Hepatocyte (in vitro differentiated cells): ENCODE data around the gene COIL. TPM values are rescaled to one million over a fixed set of nuclear protein-coding genes. Genes with fewer than 3 reads are reported as not detected.

Source experiments
- DNase-seq: peaks from one replicate; pipeline ENCODE4 v3.0.0-alpha.2; 2016; ENCODE audit warnings: low spot score
- H2AFZ ChIP-seq: fragments of 200-600 bp; sonication (generic); 2 replicates; pipeline ENCODE4 v1.6.0; 2016; ENCODE audit warnings: antibody characterized with exemption, mild to moderate bottlenecking
- H3K27ac ChIP-seq: fragments of 200-600 bp; sonication (generic); 2 replicates; pipeline ENCODE4 v1.5.1; 2016; ENCODE audit warnings: mild to moderate bottlenecking
- H3K27me3 ChIP-seq: fragments of 200-600 bp; sonication (generic); 2 replicates; pipeline ENCODE4 v1.6.1; 2016
- H3K36me3 ChIP-seq: fragments of 200-600 bp; sonication (generic); replicated peaks from 2 replicates; pipeline ENCODE4 v1.5.1; 2016; ENCODE audit warnings: low read depth; ENCODE audit not compliant: insufficient read depth
- H3K4me1 ChIP-seq: fragments of 200-600 bp; sonication (generic); 2 replicates; pipeline ENCODE4 v1.5.1; 2016; ENCODE audit warnings: mild to moderate bottlenecking, moderate library complexity; ENCODE audit not compliant: insufficient read depth
- H3K4me2 ChIP-seq: fragments of 200-600 bp; sonication (generic); 2 replicates; pipeline ENCODE4 v1.6.0; 2016
- H3K4me3 ChIP-seq: fragments of 200-600 bp; sonication (generic); 2 replicates; pipeline ENCODE4 v1.5.1; 2016; ENCODE audit warnings: mild to moderate bottlenecking
- H3K79me2 ChIP-seq: fragments of 200-600 bp; sonication (generic); 2 replicates; pipeline ENCODE4 v1.6.0; 2017; ENCODE audit warnings: mild to moderate bottlenecking
- H3K9me2 ChIP-seq: fragments of 200-600 bp; sonication (generic); replicated peaks from 2 replicates; pipeline ENCODE4 v1.6.0; 2017; ENCODE audit warnings: mild to moderate bottlenecking; ENCODE audit not compliant: insufficient read depth
- H3K9me3 ChIP-seq: fragments of 200-600 bp; sonication (generic); 2 replicates; pipeline ENCODE4 v1.5.1; 2016; ENCODE audit warnings: low read depth, mild to moderate bottlenecking
- H4K20me1 ChIP-seq: fragments of 200-600 bp; sonication (generic); 2 replicates; pipeline ENCODE4 v1.6.0; 2016; ENCODE audit warnings: mild to moderate bottlenecking; ENCODE audit not compliant: insufficient read depth, poor library complexity, severe bottlenecking
- CTCF ChIP-seq: fragments of 200-600 bp; sonication (generic); IDR thresholded peaks from 2 replicates; pipeline ENCODE4 v1.5.1; 2016; ENCODE audit warnings: antibody characterized with exemption, mild to moderate bottlenecking; ENCODE audit not compliant: poor library complexity
- EZH2 ChIP-seq: fragments of 200-600 bp; sonication (generic); IDR thresholded peaks from 2 replicates; pipeline ENCODE4 v1.6.1; 2016; ENCODE audit warnings: antibody characterized with exemption, mild to moderate bottlenecking, borderline replicate concordance
- EZH2phosphoT487 ChIP-seq: fragments of 200-600 bp; sonication (generic); IDR thresholded peaks from one replicate; pipeline ENCODE4 v1.6.1; 2018; ENCODE audit warnings: antibody characterized with exemption, mild to moderate bottlenecking, low read depth, moderate library complexity; ENCODE audit not compliant: unreplicated experiment, severe bottlenecking
- WGBS: methylation state at CpG from one replicate; pipeline ENCODE4 v1.1.6; 2016; ENCODE audit warnings: low lambda C conversion rate; ENCODE audit errors: missing lambda C conversion rate; 5-methylcytosine and 5-hydroxymethylcytosine counted together
- polyA plus RNA-seq: library from polyadenylated mRNA; unstranded; fragments of >200 nt; fragmentation: Nextera tagmentation; extraction: Ambion mirVana; gene quantifications from 2 replicates; pipeline ENCODE4 v1.2.1, GENCODE V29; 2016
- total RNA-seq: library from RNA; depleted of rRNA; stranded (reverse); fragments of >200 nt; gene quantifications from 2 replicates; pipeline ENCODE4 v1.2.3, GENCODE V29; 2014

Gene COIL
- total and polyA plus RNA-seq, 2 experiments from 2014 or later, result 12.9 to 21.0 TPM

GRCh38 chr17:56987283-56987834, 26.5 kb upstream of the COIL start:
- no peak for DNase-seq
- Histone ChIP-seq H3K4me1 (peaks cover 2% of the 10 kb centered on the region), H2AFZ (no peak overlapping the region), H3K9me2 (no peaks in the 10 kb centered on the region), H3K27me3 (no peaks in the 10 kb centered on the region), H3K79me2 (no peaks in the 10 kb centered on the region), H3K4me2 (peak overlapping the region; percentile 25), H3K27ac (no peak overlapping the region), H3K36me3 (no peaks in the 10 kb centered on the region), H4K20me1 (no peaks in the 10 kb centered on the region), H3K9me3 (no peaks in the 10 kb centered on the region), H3K4me3 (no peak overlapping the region)
- TF ChIP-seq EZH2 (no peak), EZH2phosphoT487 (no peak), CTCF (no peak)
- WGBS, result 96% methylated on average over 11 of the region's 11 CpGs

- Histone ChIP-seq H2AFZ (no peak overlapping the region), H4K20me1 (no peaks in the 10 kb centered on the region), H3K4me2 (no peak overlapping the region), H3K27me3 (no peaks in the 10 kb centered on the region), H3K9me2 (no peaks in the 10 kb centered on the region), H3K4me1 (peaks cover 2% of the 10 kb centered on the region), H3K36me3 (no peaks in the 10 kb centered on the region), H3K4me3 (no peak overlapping the region), H3K27ac (no peak overlapping the region), H3K79me2 (no peaks in the 10 kb centered on the region), H3K9me3 (no peaks in the 10 kb centered on the region)
- WGBS, result 95% methylated on average over 14 of the region's 14 CpGs
- no peak for DNase-seq
- TF ChIP-seq CTCF (no peak), EZH2 (no peak)
Measured at GRCh38 chr17:56985371-56986162, 24.7 kb upstream of the COIL start.

- Histone ChIP-seq H3K27ac (no peak overlapping the region), H3K4me2 (no peak overlapping the region), H3K27me3 (no peaks in the 10 kb centered on the region), H3K36me3 (no peaks in the 10 kb centered on the region), H3K9me3 (no peaks in the 10 kb centered on the region), H3K9me2 (no peaks in the 10 kb centered on the region), H3K79me2 (peaks cover 8% of the 10 kb centered on the region), H3K4me1 (peaks cover 11% of the 10 kb centered on the region), H4K20me1 (no peaks in the 10 kb centered on the region), H3K4me3 (no peak overlapping the region), H2AFZ (no peak overlapping the region)
- no peak for TF ChIP-seq EZH2phosphoT487
- TF ChIP-seq CTCF, result no peak
- DNase-seq, result no peak
- WGBS, result 88% methylated on average over 3 of the region's 3 CpGs
Measured at GRCh38 chr17:56983366-56983765, 22.5 kb upstream of the COIL start.
